Occipital lobe (tissue), 3 donors: ENCODE measurements around the gene OR2T11. TPM values are rescaled to one million over a fixed set of nuclear protein-coding genes. Genes with fewer than 3 reads are reported as not detected.
A peak's percentile ranks its signal among the peaks of the same experiment; 100 is the strongest.
"Not testable (repeated sequence)": the region's sequence is repeated elsewhere in the genome, so short reads cannot be mapped to it uniquely, and the experiment has no call there.

Experiments used
- DNase-seq: peaks from one replicate; lab custom pipeline; 2025; lab: John Stamatoyannopoulos, UW
- small RNA-seq: library from RNA; depleted of rRNA; stranded (forward); fragments of <200 nt; gene quantifications from one replicate; pipeline ENCODE3, GENCODE V24; 2014
- total RNA-seq: library from RNA; depleted of rRNA; stranded (reverse); fragments of >200 nt; gene quantifications from one replicate; pipeline ENCODE4 v1.2.3, GENCODE V29; 2014

Gene OR2T11
- total RNA-seq, 1 donor from 2014 or later = not detected

DNA sequence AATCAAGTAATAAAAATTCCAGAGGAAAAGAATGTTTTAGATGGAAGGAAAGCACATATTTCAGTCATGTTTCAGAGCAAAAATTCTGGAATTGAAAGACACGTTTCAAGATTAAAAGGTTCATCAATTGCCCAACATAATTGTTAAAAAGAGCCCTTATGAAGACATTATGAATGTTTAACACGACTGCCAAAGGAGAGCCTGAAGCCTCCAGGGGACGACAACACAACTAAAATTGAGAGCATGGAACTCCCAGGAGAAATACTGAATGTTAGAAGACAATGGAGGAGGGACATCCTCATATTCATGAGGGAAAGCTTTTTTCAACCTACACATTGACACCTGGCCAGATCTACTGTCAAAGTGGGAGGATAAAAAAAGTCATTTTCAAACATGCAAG is 16.0 kb downstream of the OR2T11 start:
- DNase-seq = peak; percentile 16

DNA sequence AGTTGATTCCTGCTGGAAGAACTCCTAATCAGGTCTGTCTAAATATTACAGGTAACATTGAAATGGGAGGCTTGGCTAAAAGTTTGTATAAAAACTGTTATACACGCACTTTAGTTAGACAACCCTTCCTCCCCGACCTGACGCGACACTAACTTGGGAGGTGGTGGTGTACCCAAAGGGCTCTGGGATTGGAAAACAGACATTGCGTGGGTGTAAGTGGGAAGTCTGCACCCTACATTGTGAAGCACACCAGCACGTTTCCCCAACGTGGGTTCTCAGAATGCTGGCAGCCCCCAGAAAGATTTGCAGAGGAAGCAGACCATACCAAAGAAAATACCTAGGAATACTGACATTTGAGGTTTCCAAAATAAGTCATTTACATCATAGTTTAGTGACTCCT is 16.8 kb downstream of the OR2T11 start:
- DNase-seq = no peak

- DNase-seq = no peak
Observed at GRCh38 chr1:248613742-248614141, 21.1 kb downstream of the OR2T11 start.

- no peak for DNase-seq
Observed at GRCh38 chr1:248611883-248612414, 22.9 kb downstream of the OR2T11 start.

- no peak for DNase-seq
Observed at GRCh38 chr1:248610301-248610700, 24.6 kb downstream of the OR2T11 start.

DNA sequence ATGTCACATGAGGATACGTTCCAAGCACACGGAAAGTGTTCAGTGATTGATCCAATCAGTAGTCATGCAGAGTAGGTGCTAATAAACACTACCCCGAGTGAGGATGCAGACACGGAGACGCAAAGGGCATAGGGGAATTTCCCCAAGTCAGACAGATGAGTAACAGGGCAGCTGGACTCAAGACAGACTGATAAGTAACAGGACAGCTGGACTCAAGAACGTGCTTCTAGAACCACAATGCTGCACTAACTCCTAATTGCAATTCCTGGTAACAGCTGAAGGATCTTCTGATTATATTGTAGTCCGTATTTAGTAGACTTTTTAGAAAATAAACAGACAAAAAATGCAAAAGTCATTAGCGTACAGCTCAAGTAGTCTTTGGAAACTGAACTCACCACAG is 35.5 kb downstream of the OR2T11 start:
- no peak for DNase-seq

GRCh38 chr1:248597589-248597988 is 37.3 kb downstream of the OR2T11 start, which contains the start of gene OR2T10:
TSS of gene OR2T10 (minus strand) at chr1:248597700. CDS start at chr1:248593768, 3,932 bp downstream.
- no peak for DNase-seq

- DNase-seq = no peak
Observed at GRCh38 chr1:248596615-248597014, 38.3 kb downstream of the OR2T11 start.

GRCh38 chr1:248593226-248593625 is 41.7 kb downstream of the OR2T11 start:
- DNase-seq = no peak

DNA sequence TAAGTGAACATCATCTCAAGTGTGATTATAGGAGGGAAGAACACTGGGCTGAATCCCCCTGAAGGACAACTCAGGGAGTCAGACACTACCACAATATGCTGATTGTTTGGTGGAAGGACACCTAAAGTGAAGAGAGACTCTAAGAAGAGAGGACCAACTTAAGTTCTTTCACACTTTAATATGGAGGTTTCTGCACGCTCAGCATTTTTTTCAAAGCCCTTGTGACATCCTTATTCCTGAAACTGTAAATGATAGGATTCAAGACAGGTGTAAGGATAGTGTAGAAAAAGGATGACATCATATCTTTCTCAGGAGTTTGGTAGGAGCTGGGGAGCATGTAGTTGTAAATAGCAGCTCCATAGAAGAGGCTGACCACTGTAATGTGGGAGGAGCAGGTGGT is 42.2 kb downstream of the OR2T11 start:
- no peak for DNase-seq

GRCh38 chr1:248590055-248590454 is 44.8 kb downstream of the OR2T11 start:
- DNase-seq = no peak

DNA sequence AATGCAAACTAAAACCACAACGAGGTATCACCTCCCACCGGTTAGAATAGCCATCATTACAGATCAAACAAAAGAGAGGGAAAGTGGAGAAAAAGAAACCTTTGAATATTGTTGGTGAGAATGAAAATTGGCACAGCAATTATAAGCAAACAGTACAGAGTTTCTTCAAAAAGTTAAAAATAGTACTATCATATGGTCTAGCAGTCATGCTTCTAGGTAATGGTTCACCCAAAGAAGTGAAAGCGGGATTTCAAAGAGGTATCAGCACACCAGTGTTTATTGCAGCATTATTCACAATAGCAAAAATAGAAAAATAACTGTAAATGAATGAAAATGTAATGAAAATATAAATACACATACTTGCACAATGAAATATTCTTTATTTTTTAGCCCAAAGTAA is 45.6 kb downstream of the OR2T11 start:
- no peak for DNase-seq

- no peak for DNase-seq
Observed at GRCh38 chr1:248585266-248585665, 49.6 kb downstream of the OR2T11 start.

GRCh38 chr1:248576260-248576980 is 58.5 kb downstream of the OR2T11 start:
- DNase-seq = no peak

GRCh38 chr1:248574657-248575056 is 60.2 kb downstream of the OR2T11 start, which contains the start of gene OR2T34:
TSS of gene OR2T34 (minus strand) at chr1:248574757. CDS start at chr1:248574757, 0 bp downstream.
- not testable (repeated sequence) for DNase-seq

GRCh38 chr1:248573856-248574255 is 61.0 kb downstream of the OR2T11 start:
- not testable (repeated sequence) for DNase-seq

Small RNA genes within 50 kb of the gene (small RNA-seq; reads per million reads assigned to genes)
- not detected for gene RF00019

Other genes starting within 250 kb of the OR2T11 start
- not detected for gene OR2T1, start 232.0 kb downstream of the OR2T11 start, total RNA-seq
- not detected for gene OR2T2, start 189.5 kb downstream of the OR2T11 start, total RNA-seq
- gene OR2T3, start 161.7 kb downstream of the OR2T11 start, total RNA-seq = not detected
- gene OR2T5, start 146.5 kb downstream of the OR2T11 start, total RNA-seq = not detected
- gene OR2G6, start 127.0 kb downstream of the OR2T11 start, total RNA-seq = not detected
- not detected for gene OR2T29, start 72.3 kb downstream of the OR2T11 start, total RNA-seq
- not detected for gene OR2T34, start 60.3 kb downstream of the OR2T11 start, total RNA-seq
- not detected for gene OR2T10, start 37.4 kb downstream of the OR2T11 start, total RNA-seq
- not detected for gene OR2T35, start 10.2 kb upstream of the OR2T11 start, total RNA-seq
- gene OR2T27, start 20.4 kb upstream of the OR2T11 start, total RNA-seq = not detected
- gene OR14I1, start 67.7 kb upstream of the OR2T11 start, total RNA-seq = not detected
- not detected for gene LYPD8, start 120.7 kb upstream of the OR2T11 start, total RNA-seq
- 27.5 TPM for gene SH3BP5L, start 190.8 kb upstream of the OR2T11 start, total RNA-seq
- gene ZNF672, start 203.1 kb upstream of the OR2T11 start, total RNA-seq = 14.0 TPM
- gene ZNF692, start 224.0 kb upstream of the OR2T11 start, total RNA-seq = 27.0 TPM